ENCODE results near the gene C1R.

C1R gene

DNA sequence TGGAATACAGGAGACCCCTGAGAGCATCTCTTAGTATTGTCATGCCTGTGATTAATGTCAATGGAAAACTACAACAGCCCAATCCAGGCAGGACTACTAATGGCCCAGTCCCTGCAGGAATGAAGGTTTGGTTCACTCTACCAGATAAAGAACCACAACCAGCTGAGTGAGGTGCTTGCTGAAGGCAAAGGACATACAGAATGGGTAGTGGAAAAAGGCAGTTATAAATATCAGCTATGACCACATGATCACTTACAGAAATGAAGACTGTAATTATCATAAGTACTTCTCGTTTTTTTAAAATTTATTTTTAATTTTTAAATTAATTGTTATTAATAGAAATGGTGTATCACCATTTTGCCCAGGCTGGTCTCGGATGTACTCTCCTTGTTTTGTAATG, 56.8 kb downstream of the C1R start:
- no peak for DNase-seq (ENCODE audit: low read depth in 2 of 2)

GRCh38 chr12:7034464-7034863, 57.8 kb downstream of the C1R start:
- no peak for DNase-seq (ENCODE audit: low read depth in 2 of 2)

DNA sequence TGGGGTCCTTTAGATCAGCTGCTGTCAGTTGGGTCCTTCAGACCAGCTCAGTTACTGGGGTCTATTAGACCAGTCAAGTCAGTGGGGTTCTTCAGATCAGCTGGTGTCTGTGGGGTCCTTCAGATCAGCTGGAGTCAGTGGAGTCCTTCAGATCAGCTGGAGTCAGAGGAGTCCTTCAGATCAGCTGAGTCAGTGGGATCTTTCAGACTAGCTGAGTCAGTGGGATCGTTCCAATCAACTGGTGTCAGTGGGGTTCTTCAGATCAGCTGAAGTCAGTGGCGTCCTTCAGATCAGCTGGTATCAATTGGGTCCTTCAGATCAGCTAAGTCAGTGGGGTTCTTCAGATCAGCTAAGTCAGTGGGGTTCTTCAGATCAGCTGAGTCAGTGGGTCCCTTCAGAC, 59.3 kb downstream of the C1R start:
- no peak for DNase-seq (ENCODE audit: low read depth in 2 of 2)

DNA sequence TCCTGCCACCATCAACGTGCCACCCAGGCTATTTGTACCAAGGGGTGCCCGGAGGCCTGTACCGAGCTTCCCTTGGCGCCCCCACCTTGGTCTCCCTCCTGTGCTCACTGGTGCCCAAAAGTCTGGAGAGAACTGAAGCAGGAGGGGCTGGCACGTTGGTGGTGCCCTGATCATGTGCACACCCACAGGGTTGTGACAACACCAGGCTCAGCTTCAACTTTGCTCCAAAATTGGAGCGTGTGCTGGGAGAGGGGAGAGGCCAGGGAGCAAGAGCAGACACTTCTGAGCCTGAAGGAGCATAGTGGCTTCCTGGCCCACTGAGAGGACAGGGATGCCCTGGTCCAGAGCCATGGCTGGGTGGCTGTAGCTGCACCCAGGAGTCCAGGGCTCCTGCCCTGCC, 60.9 kb downstream of the C1R start:
- DNase-seq (ENCODE audit: low read depth in 2 of 2) = no peak

Data from fibroblast of skin of left quadriceps (primary cell).